ENCODE results near the gene COQ8B.

Gene COQ8B

DNA sequence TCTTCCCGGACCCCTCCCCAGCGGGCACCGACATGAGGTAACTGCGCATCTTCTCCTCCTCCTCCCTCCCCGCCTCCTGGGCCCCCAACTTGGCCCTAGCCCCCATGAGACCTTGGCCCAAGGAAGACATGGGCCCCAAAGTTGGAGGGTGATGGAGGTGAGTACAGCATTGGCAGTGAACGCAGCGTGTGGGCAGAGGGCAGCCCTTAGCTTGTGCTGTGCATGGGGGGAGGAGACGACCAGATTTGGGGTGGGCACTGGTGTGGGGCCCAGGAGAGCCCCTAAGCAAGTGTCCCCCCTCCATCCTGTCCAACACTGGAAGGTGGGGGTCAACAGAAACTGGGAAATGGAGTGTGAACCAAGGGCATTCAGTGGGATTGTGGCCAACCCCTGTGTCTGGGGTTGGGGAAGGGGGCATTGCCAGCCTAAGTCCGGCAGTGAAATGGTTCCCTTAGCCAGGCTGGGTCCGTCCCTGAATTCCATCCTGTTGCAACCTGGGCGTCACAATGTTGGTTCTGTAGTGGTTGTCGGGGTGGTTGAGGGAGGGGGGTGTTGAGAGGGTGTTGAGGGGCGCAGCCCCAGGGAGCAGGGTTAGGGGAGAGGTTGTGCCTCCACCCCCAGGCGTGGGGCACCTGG is 49.8 kb downstream of the COQ8B start:
- DNase-seq (ENCODE audit: extremely low spot score) = no peak
- TF ChIP-seq, protein P1, sequence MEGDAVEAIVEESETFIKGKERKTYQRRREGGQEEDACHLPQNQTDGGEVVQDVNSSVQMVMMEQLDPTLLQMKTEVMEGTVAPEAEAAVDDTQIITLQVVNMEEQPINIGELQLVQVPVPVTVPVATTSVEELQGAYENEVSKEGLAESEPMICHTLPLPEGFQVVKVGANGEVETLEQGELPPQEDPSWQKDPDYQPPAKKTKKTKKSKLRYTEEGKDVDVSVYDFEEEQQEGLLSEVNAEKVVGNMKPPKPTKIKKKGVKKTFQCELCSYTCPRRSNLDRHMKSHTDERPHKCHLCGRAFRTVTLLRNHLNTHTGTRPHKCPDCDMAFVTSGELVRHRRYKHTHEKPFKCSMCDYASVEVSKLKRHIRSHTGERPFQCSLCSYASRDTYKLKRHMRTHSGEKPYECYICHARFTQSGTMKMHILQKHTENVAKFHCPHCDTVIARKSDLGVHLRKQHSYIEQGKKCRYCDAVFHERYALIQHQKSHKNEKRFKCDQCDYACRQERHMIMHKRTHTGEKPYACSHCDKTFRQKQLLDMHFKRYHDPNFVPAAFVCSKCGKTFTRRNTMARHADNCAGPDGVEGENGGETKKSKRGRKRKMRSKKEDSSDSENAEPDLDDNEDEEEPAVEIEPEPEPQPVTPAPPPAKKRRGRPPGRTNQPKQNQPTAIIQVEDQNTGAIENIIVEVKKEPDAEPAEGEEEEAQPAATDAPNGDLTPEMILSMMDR (IDR thresholded peaks at IDR 0.05; ENCODE audit: control extremely low read depth, extremely low read depth, low read depth, missing control alignments) = no peak
- CTCF ChIA-PET = interaction anchor here (1.0 kb wide), 1 partner anchor 33 kb away, joined by 3 read pairs; no protein-coding TSS in a partner anchor
- POLR2A ChIA-PET = no interaction called here

DNA sequence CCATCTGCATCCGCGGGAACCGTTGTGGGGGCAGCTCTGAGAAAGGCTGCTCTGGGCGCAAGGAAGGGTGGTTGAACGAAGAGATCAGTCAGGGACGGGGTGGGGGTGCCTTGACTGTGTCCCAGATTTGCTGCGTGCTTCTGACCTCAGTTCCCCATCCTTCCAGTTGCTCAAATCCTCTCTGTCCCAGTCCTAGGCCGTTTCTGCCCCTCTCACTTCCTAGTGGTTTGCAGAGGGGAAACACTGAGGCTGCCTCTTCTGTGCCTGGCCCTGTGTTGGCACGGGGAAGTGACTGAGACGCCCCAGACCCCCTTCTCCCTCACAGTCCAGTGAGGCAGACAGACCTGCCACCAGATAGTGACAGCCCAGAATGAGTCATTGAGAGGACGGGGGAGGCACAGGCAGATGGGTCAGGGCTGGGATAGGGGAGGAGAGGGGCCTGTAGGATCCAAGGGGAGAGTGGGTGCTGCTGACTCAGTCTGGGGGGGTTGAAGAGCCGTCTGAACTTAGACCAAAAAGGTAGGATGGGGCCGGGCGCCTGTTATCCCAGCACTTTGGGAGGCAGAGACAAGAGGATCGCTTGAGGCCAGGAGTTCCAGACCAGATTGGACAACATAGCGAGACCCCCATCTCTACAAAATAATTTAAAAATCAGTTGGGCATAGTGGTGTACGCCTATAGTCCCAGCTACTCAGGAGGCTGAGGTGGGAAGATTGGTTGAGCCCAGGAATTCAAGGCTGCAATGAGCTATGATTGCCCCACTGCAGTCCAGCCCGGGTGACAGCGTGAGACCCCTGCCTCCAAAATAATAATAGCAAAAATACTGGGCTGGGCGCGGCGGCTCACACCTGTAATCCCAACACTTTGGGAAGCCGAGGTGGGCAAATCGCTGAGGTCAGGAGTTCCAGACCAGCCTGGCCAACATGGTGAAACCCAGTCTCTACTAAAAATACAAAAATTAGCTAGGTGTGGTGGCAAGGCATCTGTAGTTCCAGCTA is 52.7 kb downstream of the COQ8B start:
- peak; percentile 42 for DNase-seq (ENCODE audit: extremely low spot score)
- TF ChIP-seq, protein P1 (IDR thresholded peaks at IDR 0.05; ENCODE audit: control extremely low read depth, extremely low read depth, low read depth, missing control alignments) = no peak
- CTCF ChIA-PET = interaction anchor here (0.6 to 5.5 kb wide), 42 partner anchors 8 to 644 kb away, joined by 3 to 60 read pairs (median 4); partner anchors contain the start of genes ACTMAP, EGLN2, NUMBL and RAB4B
- POLR2A ChIA-PET = no interaction called here

DNA sequence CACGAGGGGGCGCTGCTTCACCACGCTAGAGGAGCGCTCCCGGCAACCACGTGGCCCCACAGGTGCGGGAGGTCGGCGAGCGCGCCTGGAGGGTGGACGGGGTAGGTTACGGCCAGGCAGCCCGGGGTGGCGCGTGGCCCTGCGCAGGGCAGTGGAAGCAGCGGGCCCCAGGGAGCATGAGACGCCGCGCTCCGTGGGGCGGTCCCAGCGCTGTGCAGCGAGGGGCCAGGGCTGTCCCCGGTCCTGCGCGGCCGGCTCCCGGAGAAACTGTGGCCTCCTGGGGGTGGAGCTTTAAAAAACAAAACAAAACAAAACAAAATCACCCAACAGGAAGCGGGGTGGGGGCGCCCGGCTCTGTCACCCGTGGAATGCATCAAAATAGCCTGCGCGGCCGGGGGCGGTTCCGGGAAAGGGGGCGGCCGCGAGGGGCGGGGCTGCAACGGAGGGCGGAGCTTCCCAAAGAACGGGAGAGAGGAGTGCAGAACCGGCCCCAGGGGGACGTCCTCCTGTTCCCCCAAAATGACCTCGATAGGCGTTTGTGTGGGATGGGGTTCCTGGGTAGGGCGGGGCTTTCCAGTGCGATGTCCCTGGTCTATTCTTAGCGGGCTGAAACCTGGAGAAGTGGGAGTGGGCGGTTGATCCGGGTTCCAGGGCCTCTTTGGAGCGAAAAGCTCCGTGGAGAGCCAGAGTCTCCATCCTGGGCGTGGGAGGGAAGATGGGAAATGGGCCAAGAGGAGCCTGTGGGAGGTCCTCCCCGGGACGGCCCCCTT is 53.6 kb downstream of the COQ8B start:
- TF ChIP-seq, protein P1 (IDR thresholded peaks at IDR 0.05; ENCODE audit: control extremely low read depth, extremely low read depth, low read depth, missing control alignments) = peak; percentile 99
- POLR2A ChIA-PET = no interaction called here
- peak; percentile 92 for DNase-seq (ENCODE audit: extremely low spot score)
- CTCF ChIA-PET = interaction anchor here (0.6 to 5.5 kb wide), 41 partner anchors 8 to 645 kb away, joined by 3 to 60 read pairs (median 4); partner anchors contain the start of genes ACTMAP, EGLN2, NUMBL and RAB4B

DNA sequence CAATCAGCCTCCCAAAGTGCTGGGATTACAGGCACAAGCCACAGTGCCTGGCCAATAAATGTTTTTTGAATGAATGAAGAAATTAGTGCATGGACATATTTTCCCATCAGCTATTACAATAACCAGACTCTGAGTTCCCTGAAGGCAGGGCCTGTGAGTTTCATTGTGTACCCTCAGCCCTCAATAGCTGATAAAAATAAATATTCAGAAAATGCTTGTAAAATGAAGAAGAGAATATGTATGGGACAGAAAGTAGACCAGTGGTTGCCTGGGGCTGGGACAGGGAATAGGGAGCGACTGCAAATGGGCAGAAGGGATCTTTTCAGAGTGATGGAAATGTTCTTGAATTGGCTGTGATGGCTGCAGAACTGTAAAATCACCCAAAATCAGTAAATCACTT is 55.1 kb downstream of the COQ8B start:
- POLR2A ChIA-PET = no interaction called here
- TF ChIP-seq, protein P1 (IDR thresholded peaks at IDR 0.05; ENCODE audit: control extremely low read depth, extremely low read depth, low read depth, missing control alignments) = no peak
- CTCF ChIA-PET = interaction anchor here (1.0 to 5.5 kb wide), 6 partner anchors 8 to 171 kb away, joined by 3 to 60 read pairs (median 8); partner anchors contain the start of gene EGLN2
- DNase-seq (ENCODE audit: extremely low spot score) = no peak

DNA sequence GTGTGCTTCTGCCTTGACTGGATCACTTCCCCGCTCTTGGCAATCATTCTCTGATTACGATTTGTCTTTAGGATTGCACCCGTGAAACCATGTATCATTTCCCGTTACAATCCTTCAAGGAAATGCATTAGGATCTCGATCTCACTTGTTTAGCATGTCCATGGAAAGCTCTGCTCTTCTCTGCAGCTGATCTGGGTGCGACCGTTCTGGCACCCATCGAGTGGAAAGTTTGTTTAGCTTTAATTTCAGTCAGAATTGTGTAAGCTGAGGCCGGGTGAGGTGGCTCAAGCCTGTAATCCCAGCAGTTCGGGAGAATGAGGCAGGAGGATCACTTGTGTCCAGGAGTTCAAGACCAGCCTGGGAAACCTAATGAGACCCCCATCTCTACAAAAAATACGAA is 57.1 kb downstream of the COQ8B start:
- TF ChIP-seq, protein P1 (IDR thresholded peaks at IDR 0.05; ENCODE audit: control extremely low read depth, extremely low read depth, low read depth, missing control alignments) = no peak

DNA sequence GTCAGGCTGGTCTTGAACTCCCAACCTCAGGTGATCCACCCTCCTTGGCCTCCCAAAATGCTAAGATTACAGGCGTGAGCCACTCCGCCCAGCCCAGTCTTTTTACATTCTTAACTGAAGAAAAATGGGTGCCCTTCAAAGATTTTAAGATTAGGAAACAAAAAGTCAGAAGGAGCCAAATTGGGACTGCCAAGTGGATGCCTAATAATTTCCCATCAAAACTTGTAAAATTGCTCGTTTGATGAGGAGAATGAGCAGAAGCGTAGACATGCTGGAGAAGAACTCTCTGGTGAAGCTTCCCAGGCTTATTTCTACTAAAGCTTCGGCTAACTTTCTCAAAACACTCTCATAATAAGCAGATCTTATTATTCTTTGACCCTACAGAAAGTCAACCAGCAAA is 57.6 kb downstream of the COQ8B start:
- no peak for DNase-seq (ENCODE audit: extremely low spot score)
- POLR2A ChIA-PET = no interaction called here
- TF ChIP-seq, protein P1 (IDR thresholded peaks at IDR 0.05; ENCODE audit: control extremely low read depth, extremely low read depth, low read depth, missing control alignments) = no peak
- CTCF ChIA-PET = no interaction called here

More for the DNA sequence above, 57.1 kb downstream of the COQ8B start:
- CTCF ChIA-PET = interaction anchor here (0.9 to 5.5 kb wide), 2 partner anchors 16 to 160 kb away, joined by 3 to 60 read pairs; no protein-coding TSS in a partner anchor
- no peak for DNase-seq (ENCODE audit: extremely low spot score)
- POLR2A ChIA-PET = no interaction called here
